ENCODE data around the gene DDX39A.

The DDX39A gene

DNA sequence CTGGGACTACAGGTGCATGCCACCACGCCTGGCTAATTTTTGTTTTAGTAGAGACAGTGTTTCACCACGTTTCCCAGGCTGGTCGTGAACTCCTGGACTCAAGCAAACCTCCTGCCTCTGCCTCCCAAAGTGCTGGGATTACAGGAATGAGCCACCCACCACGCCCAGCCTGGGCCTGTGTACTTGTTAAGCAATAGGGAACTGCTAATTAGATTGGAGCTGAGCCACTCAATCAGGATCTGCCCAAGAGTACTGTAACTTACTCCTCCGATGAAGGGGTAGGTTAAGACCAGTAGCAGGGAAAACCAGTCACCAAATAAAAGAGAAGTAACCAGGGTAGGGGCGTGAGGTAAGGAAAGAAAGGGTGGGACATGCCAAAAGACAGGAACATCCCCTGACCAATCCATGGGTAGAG is 2.3 kb downstream of the DDX39A start:
- Histone ChIP-seq H3K4me1 (no peaks in the 10 kb centered on the region), H3K27ac (no peak overlapping the region)

DNA sequence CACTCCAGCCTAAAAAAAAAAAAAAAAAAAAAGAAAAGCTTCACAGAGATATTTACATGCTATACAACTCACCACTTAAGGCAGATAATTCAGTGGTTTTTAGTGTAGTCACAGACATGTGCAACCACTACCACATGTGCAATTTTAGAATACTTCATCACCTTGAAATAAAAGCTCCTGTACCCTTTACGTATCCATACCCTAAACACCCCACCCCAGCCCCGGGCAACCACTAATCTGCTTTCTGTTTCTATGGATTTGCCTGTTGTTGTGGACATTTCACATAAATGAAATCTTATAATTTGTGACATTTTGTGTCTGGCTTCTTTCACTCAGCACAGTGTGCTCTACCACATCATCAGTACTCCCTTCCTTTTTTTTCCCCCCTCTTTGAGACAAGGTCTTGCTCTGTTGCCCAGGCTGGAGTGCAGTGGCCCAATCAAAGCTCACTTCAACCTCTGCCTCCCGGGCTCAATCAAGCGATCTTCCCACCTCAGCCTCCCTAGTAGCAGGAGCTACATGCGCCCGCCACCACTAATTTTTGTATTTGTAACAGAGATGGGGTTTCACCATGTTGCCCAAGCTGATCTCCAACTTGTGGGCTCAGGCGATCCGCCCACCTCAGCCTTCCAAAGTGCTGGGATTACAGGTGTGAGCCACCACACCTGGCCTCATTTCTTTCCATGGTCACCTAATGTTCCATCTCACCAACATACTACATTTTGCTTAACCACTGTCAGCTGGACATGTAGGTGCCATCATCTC is 4.0 kb downstream of the DDX39A start:
- Histone ChIP-seq H3K4me2 (ENCODE audit: low read length) (no peak overlapping the region), H3K4me3 (ENCODE audit: low read depth, low read length) (no peak overlapping the region), H3K27ac (no peak overlapping the region), H3K36me3 (ENCODE audit: control insufficient read depth, insufficient read depth, low read length) (no peaks in the 10 kb centered on the region), H2AFZ (no peak overlapping the region), H3K4me1 (no peaks in the 10 kb centered on the region), H3K27me3 (ENCODE audit: control insufficient read depth, insufficient read depth, low read length) (no peaks in the 10 kb centered on the region), H3K79me2 (peaks cover 30% of the 10 kb centered on the region), H3K9me3 (ENCODE audit: control insufficient read depth, low read length) (no peaks in the 10 kb centered on the region), H3K9ac (no peak overlapping the region)
- TF ChIP-seq, protein P1, sequence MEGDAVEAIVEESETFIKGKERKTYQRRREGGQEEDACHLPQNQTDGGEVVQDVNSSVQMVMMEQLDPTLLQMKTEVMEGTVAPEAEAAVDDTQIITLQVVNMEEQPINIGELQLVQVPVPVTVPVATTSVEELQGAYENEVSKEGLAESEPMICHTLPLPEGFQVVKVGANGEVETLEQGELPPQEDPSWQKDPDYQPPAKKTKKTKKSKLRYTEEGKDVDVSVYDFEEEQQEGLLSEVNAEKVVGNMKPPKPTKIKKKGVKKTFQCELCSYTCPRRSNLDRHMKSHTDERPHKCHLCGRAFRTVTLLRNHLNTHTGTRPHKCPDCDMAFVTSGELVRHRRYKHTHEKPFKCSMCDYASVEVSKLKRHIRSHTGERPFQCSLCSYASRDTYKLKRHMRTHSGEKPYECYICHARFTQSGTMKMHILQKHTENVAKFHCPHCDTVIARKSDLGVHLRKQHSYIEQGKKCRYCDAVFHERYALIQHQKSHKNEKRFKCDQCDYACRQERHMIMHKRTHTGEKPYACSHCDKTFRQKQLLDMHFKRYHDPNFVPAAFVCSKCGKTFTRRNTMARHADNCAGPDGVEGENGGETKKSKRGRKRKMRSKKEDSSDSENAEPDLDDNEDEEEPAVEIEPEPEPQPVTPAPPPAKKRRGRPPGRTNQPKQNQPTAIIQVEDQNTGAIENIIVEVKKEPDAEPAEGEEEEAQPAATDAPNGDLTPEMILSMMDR (IDR thresholded peaks at IDR 0.05) = no peak

More for the DNA sequence above, 2.3 kb downstream of the DDX39A start:
- TF ChIP-seq, protein P1 (IDR thresholded peaks at IDR 0.05) = no peak
- H2AFZ ChIP-seq = no peak overlapping the region
- H3K36me3 ChIP-seq (ENCODE audit: control insufficient read depth, insufficient read depth, low read length) = no peaks in the 10 kb centered on the region
- no peak overlapping the region for H3K4me3 ChIP-seq (ENCODE audit: low read depth, low read length)
- H3K27me3 ChIP-seq (ENCODE audit: control insufficient read depth, insufficient read depth, low read length) = no peaks in the 10 kb centered on the region
- no peak overlapping the region for H3K4me2 ChIP-seq (ENCODE audit: low read length)
- no peak overlapping the region for H3K9ac ChIP-seq
- peaks cover 30% of the 10 kb centered on the region for H3K79me2 ChIP-seq
- no peaks in the 10 kb centered on the region for H3K9me3 ChIP-seq (ENCODE audit: control insufficient read depth, low read length)

- TF ChIP-seq, protein P1 (IDR thresholded peaks at IDR 0.05) = no peak
- Histone ChIP-seq H3K27me3 (ENCODE audit: control insufficient read depth, insufficient read depth, low read length) (no peaks in the 10 kb centered on the region), H3K36me3 (ENCODE audit: control insufficient read depth, insufficient read depth, low read length) (no peaks in the 10 kb centered on the region), H3K9ac (no peak overlapping the region), H3K4me3 (ENCODE audit: low read depth, low read length) (no peak overlapping the region), H3K4me2 (ENCODE audit: low read length) (no peak overlapping the region), H3K79me2 (peaks cover 30% of the 10 kb centered on the region), H3K9me3 (ENCODE audit: control insufficient read depth, low read length) (no peaks in the 10 kb centered on the region), H3K4me1 (no peaks in the 10 kb centered on the region), H3K27ac (no peak overlapping the region), H2AFZ (no peak overlapping the region)
These were observed 5.4 kb downstream of the DDX39A start for GRCh38 chr19:14413693-14414181.

- no peak overlapping the region for H3K4me3 ChIP-seq (ENCODE audit: low read depth, low read length)
- no peaks in the 10 kb centered on the region for H3K4me1 ChIP-seq
- H3K4me2 ChIP-seq (ENCODE audit: low read length) = no peak overlapping the region
- no peaks in the 10 kb centered on the region for H3K27me3 ChIP-seq (ENCODE audit: control insufficient read depth, insufficient read depth, low read length)
- H3K36me3 ChIP-seq (ENCODE audit: control insufficient read depth, insufficient read depth, low read length) = no peaks in the 10 kb centered on the region
- no peaks in the 10 kb centered on the region for H3K9me3 ChIP-seq (ENCODE audit: control insufficient read depth, low read length)
- H3K27ac ChIP-seq = no peak overlapping the region
- TF ChIP-seq, protein P1 (IDR thresholded peaks at IDR 0.05) = no peak
- no peak overlapping the region for H2AFZ ChIP-seq
- no peak overlapping the region for H3K9ac ChIP-seq
- H3K79me2 ChIP-seq = peaks cover 25% of the 10 kb centered on the region
These were observed 6.0 kb downstream of the DDX39A start for GRCh38 chr19:14412996-14413692.

Measured in parathyroid adenoma (tissue), 2 donors.